CD1c-positive myeloid dendritic cell (primary cell): ENCODE data around the gene SRP68.
"Not testable (repeated sequence)": the region's sequence is repeated elsewhere in the genome, so short reads cannot be mapped to it uniquely, and the experiment has no call there.

Source experiments
- DNase-seq: peaks from one replicate; pipeline ENCODE4 v3.0.0-alpha.2; 2016; ENCODE audit errors: extremely low spot score

Gene SRP68

DNA sequence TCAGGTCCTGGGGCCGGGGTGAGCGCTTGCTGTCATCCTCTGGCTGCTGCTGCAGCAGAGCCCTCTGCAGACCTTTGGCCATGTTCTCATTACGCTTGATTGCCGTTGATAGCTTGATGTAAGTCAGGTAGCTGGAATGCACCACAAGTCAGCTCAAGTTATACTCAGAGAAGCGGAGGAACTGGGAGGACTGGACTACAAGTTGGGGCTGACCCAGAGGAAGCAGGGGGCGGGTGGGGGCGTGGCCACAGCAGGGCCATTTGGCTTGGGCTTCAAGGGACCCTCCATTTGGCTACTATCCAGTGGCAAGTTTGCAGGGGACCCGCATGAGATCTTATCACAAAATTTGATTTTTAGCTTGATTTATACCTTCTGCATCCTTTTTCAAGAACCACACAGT, 26.3 kb downstream of the SRP68 start:
- no peak for DNase-seq

- not testable (repeated sequence) for DNase-seq
These were observed 27.8 kb downstream of the SRP68 start for GRCh38 chr17:76044475-76045007.

DNA sequence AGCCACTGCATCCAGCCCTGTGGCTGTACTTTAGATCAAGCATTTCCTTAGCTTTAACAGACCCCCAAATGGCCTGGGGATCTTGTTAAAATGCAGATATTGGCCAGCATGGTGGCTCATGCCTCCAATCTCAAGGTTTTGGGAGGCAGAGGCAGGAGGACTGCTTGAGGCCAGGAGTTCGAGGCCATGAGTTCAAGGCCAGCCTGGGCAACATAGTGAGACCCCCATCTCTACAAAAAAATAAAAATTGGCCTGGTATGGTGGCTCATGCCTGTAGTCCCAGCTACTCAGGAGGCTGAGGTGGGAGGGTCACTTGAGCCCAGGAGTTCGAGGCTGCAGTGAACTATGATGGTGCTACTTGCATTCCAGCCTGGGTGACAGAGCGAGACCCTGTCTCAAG, 29.4 kb downstream of the SRP68 start:
- not testable (repeated sequence) for DNase-seq

DNA sequence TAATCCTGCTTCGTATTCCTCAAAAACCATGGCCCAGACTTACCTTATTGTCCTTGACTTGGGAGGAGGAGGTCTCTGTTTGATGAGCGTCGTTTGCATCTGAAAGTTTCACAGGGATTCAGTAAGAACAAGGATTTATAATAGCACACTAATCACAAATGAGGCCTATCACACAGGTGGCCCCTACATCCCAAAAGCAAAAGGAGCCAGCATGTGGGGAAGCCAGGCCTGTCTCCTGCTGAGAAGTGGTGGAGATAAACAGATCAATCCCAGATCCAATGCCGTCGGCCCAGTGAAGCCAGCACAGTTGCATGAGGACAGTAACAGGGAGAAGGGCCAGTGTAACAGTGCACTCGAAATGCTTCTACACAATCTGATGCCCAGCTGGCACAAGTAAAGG, 31.9 kb downstream of the SRP68 start:
- no peak for DNase-seq

DNA sequence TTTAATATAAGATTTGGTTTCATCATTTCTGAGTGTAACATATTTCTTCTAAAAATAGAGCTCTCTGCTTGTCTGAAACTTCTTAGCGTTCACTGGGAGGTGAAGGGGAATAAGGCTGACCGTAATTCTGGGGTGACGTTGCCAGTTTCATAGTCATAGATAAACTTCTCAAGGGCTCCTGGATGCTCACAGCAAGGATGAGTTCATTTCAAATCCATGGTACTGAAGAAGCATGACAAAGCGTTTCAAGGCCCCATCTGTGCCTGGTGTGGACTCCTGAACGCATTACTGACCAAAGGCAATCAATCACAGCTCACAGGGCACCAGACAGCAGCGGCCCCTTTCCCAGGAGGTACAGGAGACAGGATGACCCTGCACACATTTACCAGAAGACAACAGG, 33.2 kb downstream of the SRP68 start:
- no peak for DNase-seq

GRCh38 chr17:76038050-76038449, 34.3 kb downstream of the SRP68 start:
- no peak for DNase-seq

GRCh38 chr17:76036497-76037261, 35.6 kb downstream of the SRP68 start:
- DNase-seq, result no peak

DNA sequence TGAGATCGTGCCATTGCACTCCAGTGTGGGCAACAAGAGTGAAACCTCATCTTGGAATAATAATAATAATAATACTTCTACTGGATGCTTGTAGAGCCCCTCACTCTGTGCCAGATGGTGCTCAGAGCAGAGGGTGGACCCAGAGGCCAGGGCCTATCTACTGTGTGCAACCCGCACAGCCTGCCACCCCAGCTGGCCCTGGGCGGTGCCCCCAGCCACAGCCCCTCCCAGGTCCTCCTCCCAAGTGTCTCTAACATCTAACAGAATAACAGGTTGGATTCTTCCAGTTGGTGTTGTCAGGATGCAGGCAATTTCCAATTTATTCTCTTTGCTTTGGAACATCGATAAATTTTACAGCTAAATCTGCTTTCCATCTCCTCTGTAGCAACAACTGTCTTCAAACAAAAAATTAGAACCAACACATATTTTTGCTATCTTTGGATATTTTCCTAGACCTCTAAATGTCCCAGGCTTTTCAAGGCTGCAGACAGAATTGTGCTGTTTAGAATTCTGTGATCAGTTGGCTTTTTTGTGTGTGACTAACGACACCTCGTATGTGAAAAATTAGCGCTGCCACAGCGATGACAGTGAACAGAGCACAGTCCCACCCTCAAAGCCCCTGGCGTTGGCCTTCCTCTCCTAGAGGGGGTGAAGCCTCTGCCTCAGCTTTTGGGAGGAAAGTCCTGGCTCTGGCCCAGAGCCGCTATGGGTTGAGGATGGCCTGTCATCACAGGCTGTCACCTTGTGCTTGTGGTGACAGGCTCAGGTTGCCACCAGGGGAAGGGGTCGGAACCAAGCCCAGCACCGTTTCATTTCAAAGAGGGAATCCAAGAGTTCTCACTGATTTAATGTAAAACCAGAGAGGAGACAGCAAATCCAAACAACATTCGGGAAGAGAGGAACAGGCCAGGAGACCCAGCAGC, 37.6 kb downstream of the SRP68 start:
- DNase-seq, result no peak

- no peak for DNase-seq
These were observed 39.2 kb downstream of the SRP68 start for GRCh38 chr17:76033139-76033538.

GRCh38 chr17:76032780-76033108, 39.6 kb downstream of the SRP68 start:
- no peak for DNase-seq

GRCh38 chr17:76032073-76032779, 40.1 kb downstream of the SRP68 start:
- no peak for DNase-seq

GRCh38 chr17:76027159-76027839, 45.0 kb downstream of the SRP68 start, which contains the start of gene EVPL:
Gene EVPL, minus strand, starts transcription at chr17:76027306. Its CDS starts 108 bp downstream, at chr17:76027198.
- DNase-seq, result peak; percentile 60

GRCh38 chr17:76026714-76027158, 45.6 kb downstream of the SRP68 start:
- no peak for DNase-seq

DNA sequence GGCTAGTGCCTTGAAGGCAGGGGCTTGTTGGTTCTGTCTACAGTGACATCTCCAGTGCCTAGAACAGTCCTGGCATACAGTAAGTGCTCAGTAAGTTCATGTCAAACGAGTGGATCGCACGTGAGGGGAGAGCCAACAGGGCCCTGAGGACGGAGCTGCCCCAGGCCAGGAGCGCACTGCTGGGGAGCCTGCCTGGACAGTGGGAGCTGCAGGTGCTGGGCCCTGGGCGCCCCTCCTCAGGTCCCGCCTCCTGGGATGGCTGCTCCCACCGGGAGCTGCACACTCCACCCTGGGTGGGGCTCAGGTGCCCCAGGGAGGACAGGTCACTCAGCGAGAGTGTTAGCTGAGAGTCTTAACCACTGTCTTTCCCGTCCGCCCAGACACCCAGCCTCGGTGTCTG, 47.0 kb downstream of the SRP68 start:
- no peak for DNase-seq

DNA sequence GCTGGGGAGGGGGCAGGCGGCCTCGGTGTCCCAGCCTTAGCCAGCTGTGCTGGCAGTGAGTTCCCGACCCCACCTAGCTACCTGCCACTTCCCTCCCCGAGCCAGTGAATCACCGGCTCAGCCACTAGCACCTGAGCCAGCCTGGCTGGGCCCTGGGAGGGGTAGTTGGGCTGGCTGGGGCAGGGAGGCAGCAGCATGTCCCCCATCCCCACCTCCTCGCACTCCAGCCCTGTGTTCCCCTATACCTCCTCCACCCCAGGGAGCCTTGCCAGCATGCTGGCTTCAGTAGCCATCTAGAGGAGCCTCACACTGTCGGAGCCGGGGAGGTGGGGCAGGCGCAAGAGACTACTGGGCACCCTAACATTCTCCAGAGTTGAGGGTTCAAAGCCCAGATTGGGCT, 48.0 kb downstream of the SRP68 start:
- no peak for DNase-seq

DNA sequence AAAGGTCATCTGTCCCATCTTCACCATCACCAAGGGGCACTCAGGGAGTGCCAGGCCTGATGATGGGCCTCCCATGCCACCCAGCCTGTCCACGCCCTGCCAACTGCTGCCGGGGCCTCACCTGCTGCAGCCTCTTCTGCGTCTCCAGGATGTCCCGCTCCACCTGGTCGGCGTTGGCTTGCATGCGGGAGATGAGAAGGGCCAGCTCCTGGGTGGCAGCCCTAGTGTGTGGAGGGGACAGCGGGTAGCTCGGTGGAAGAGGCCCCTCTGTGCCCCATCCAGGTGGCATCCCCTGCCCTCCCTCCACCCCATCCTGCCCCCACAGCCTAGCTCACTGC, 48.4 kb downstream of the SRP68 start:
- DNase-seq, result no peak

- DNase-seq, result no peak
These were observed 49.1 kb downstream of the SRP68 start for GRCh38 chr17:76022973-76023899.

DNA sequence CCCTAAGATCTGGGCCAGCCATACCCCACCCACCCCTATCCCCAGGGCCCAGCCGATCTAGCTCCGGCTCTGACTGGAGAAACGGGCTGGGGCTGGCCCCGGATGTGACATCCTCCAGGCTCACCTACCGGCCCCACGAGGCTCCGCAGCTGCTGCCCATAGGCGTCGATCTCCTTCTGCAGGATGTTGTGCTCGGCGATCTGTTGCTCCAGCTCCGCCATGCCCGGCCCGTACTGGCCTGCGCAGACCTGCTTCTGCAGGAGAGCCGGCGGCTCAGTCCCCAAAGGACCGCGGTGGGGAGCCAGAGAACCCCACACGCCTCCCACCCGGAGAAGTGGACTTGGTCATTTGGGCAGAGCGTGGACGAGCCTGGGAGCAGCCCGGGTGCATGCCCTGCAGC, 50.0 kb downstream of the SRP68 start:
- DNase-seq, result no peak

DNA sequence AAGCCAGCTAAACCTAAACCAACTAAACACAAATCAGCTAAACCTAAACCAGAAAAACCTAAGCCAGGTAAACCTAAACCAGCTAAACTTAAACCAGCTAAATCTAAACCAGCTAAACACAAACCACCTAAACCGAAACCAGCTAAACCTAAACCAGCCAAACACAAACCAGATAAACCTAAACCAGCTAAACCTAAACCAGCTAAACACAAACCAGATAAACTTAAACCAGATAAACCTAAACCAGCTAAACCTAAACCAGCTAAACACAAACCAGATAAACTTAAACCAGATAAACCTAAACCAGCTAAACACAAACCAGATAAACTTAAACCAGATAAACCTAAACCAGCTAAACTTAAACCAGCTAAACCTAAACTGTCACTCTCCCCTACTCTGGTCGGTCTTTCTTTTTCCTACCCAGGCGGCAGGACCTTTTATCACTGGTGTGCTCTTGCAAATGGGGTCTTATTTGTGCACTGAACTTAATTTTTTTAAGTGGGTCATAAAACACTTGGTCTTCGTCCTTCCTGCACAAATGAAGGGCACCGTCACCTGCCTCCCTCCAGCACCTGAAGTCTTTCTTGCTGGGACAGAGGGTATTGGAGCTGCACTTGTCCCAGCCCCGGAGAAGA, 52.4 kb downstream of the SRP68 start:
- no peak for DNase-seq

GRCh38 chr17:76018801-76019200, 53.5 kb downstream of the SRP68 start:
- DNase-seq, result no peak
